CD14-positive monocyte (primary cell): Measurements from ENCODE around the gene CCDC3. TPM values are rescaled to one million over a fixed set of nuclear protein-coding genes. Genes with fewer than 3 reads are reported as not detected.

Source experiments
- DNase-seq, 3 donors: peaks; one replicate each; pipeline ENCODE4 v3.0.0-alpha.2; 2011 to 2022
- H2AFZ ChIP-seq: 2 replicates; pipeline ENCODE4 v1.6.0; 2012; ENCODE audit warnings: mild to moderate bottlenecking, low read depth, low read length, inconsistent platforms; ENCODE audit not compliant: insufficient read depth, poor library complexity, severe bottlenecking
- H3K27ac ChIP-seq, 2 donors: 1 replicate in 1 of 2; 2 replicates in 1 of 2; pipeline ENCODE4 v1.5.1; 2012 to 2013; ENCODE audit warnings: low read length in 2 of 2, control low read depth in 1 of 2, inconsistent platforms in 1 of 2, low read depth in 1 of 2, mild to moderate bottlenecking in 1 of 2
- H3K27me3 ChIP-seq, 2 donors: one replicate each; pipeline versions ENCODE4 v1.6.0 to v1.6.1; 2011 to 2013; ENCODE audit warnings: low read length in 2 of 2; ENCODE audit not compliant: control insufficient read depth in 2 of 2, insufficient read depth in 2 of 2
- H3K36me3 ChIP-seq, 2 donors: replicated peaks in 1 of 2; 1 replicate in 1 of 2; 2 replicates in 1 of 2; pipeline versions ENCODE4 v1.5.1 to v1.6.1; 2012 to 2013; ENCODE audit warnings: low read length in 2 of 2, control low read depth in 1 of 2, inconsistent platforms in 1 of 2, mild to moderate bottlenecking in 1 of 2; ENCODE audit not compliant: insufficient read depth in 2 of 2, control insufficient read depth in 1 of 2
- H3K4me1 ChIP-seq, 2 donors: 1 replicate in 1 of 2; 2 replicates in 1 of 2; pipeline versions ENCODE4 v1.5.1 to v1.6.1; 2012 to 2013; ENCODE audit warnings: low read length in 2 of 2, control low read depth in 1 of 2, inconsistent platforms in 1 of 2, mild to moderate bottlenecking in 1 of 2, moderate library complexity in 1 of 2; ENCODE audit not compliant: insufficient read depth in 2 of 2, control insufficient read depth in 1 of 2
- H3K4me2 ChIP-seq: replicated peaks from 2 replicates; pipeline ENCODE3; 2012; ENCODE audit warnings: low read length, moderate library complexity, mild to moderate bottlenecking; ENCODE audit not compliant: poor library complexity, severe bottlenecking; ENCODE audit errors: extremely low read depth
- H3K4me3 ChIP-seq, 3 experiments: fragments of 200-600 bp in 1 of 3; sonication (generic) in 1 of 3; replicated peaks in 1 of 3; 1 replicate in 2 of 3; 2 replicates in 1 of 3; pipeline ENCODE4 v1.5.1; 2011 to 2013; ENCODE audit warnings: low read length in 3 of 3, mild to moderate bottlenecking in 3 of 3, control low read depth in 2 of 3, low read depth in 2 of 3, inconsistent platforms in 1 of 3, moderate library complexity in 1 of 3
- H3K79me2 ChIP-seq: 2 replicates; pipeline ENCODE4 v1.6.0; 2012; ENCODE audit warnings: mild to moderate bottlenecking, control low read depth, inconsistent platforms, low read length, moderate library complexity; ENCODE audit not compliant: insufficient read depth
- H3K9ac ChIP-seq: 2 replicates; pipeline ENCODE4 v1.6.0; 2017; ENCODE audit warnings: low read length, mild to moderate bottlenecking; ENCODE audit not compliant: insufficient read depth, poor library complexity, severe bottlenecking
- H3K9me3 ChIP-seq, 2 donors: replicated peaks in 1 of 2; 1 replicate in 1 of 2; 2 replicates in 1 of 2; pipeline versions ENCODE4 v1.5.1 to v1.6.1; 2012 to 2013; ENCODE audit warnings: low read length in 2 of 2, control low read depth in 1 of 2; ENCODE audit not compliant: control insufficient read depth in 1 of 2, insufficient read depth in 1 of 2
- H4K20me1 ChIP-seq: 2 replicates; pipeline ENCODE4 v1.6.0; 2012; ENCODE audit warnings: mild to moderate bottlenecking, low read length, control low read depth, moderate library complexity; ENCODE audit not compliant: insufficient read depth
- H3K27ac Mint-ChIP-seq, 7 donors: one replicate each; pipeline ENCODE4 v1.8.0; 2020; ENCODE audit warnings: mild to moderate bottlenecking in 7 of 7, mixed read lengths in 7 of 7, moderate library complexity in 6 of 7, inconsistent platforms in 2 of 7
- H3K27me3 Mint-ChIP-seq, 3 donors: one replicate each; pipeline ENCODE4 v1.8.0; 2021 to 2022; ENCODE audit warnings: low read depth in 3 of 3, mild to moderate bottlenecking in 3 of 3, mixed read lengths in 3 of 3, moderate library complexity in 3 of 3, inconsistent platforms in 1 of 3
- H3K36me3 Mint-ChIP-seq, 2 donors: one replicate each; pipeline ENCODE4 v1.8.0; 2020; ENCODE audit warnings: mixed read lengths in 2 of 2, inconsistent platforms in 1 of 2, mild to moderate bottlenecking in 1 of 2
- H3K4me1 Mint-ChIP-seq: one replicate; pipeline ENCODE4 v1.8.0; 2020; ENCODE audit warnings: mild to moderate bottlenecking, mixed read lengths
- H3K4me3 Mint-ChIP-seq, 2 donors: one replicate each; pipeline ENCODE4 v1.8.0; 2020; ENCODE audit warnings: mild to moderate bottlenecking in 2 of 2, mixed read lengths in 2 of 2, moderate library complexity in 1 of 2
- H3K9me3 Mint-ChIP-seq, 7 donors: one replicate each; pipeline ENCODE4 v1.8.0; 2020 to 2022; ENCODE audit warnings: mixed read lengths in 7 of 7, mild to moderate bottlenecking in 6 of 7, moderate library complexity in 6 of 7, inconsistent platforms in 2 of 7
- CTCF ChIP-seq: fragments of 200-600 bp; IDR thresholded peaks from one replicate; pipeline ENCODE4 v1.8.0; 2022; ENCODE audit warnings: antibody characterized with exemption, mild to moderate bottlenecking
- WGBS: methylation state at CpG from one replicate; pipeline ENCODE4 v1.1.5; 2013; ENCODE audit warnings: missing lambda C conversion rate; ENCODE audit not compliant: insufficient coverage; 5-methylcytosine and 5-hydroxymethylcytosine counted together
- intact Hi-C, 2 donors: fragments of 100-400 bp; cut with micrococcal nuclease; formaldehyde crosslinking; loops; one replicate each; pipeline versions ENCODE4 v1.15.0 to v1.15.1; 2023
- polyA plus RNA-seq, 3 donors: library from polyadenylated mRNA; depleted of rRNA in 1 of 3; unstranded in 2 of 3; stranded (reverse) in 1 of 3; fragments of 300-500 nt in 2 of 3; fragments of >200 nt in 1 of 3; fragmentation: Illumina TruSeq in 2 of 3; gene quantifications; 1 replicate in 2 of 3; 2 replicates in 1 of 3; pipeline ENCODE4 v1.2.3, GENCODE V29; 2012 to 2021

Gene CCDC3
- polyA plus RNA-seq, 3 donors, result not detected

DNA sequence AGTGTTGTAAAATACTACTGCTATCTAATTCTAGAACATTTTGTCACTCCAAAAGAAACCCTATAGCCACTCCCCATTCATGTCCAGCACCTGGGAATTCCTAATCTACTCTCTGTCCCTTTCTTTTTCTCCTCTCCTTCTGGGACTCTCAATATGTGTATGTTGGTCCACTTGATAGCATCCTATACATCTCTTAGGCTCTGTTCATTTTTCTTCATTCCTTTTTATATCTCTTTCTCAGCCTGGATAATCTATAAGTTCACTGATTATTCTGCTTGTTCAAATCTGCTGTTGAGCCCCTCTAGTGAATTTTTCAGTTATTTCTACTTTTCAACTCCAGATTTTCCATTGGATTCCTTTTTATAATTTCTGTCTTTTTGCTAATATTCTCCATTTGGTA lies 108.6 kb downstream of the CCDC3 start:
- Mint-ChIP-seq H3K36me3 (no peaks in the 10 kb centered on the region), H3K4me1 (no peaks in the 10 kb centered on the region), H3K4me3 (no peak overlapping the region), H3K9me3 (peaks cover 2 to 21% (median 10%) of the 10 kb centered on the region in 7 donors), H3K27ac (no peak overlapping the region), H3K27me3 (peaks cover 1 to 4% (median 1%) of the 10 kb centered on the region in 3 donors)
- DNase-seq, result no peak
- H3K27me3 ChIP-seq, result no peaks in the 10 kb centered on the region
- no peak overlapping the region for H3K9ac ChIP-seq
- H3K79me2 ChIP-seq, result no peaks in the 10 kb centered on the region
- no peak overlapping the region for H3K27ac ChIP-seq
- H3K36me3 ChIP-seq, result no peaks in the 10 kb centered on the region
- H3K4me2 ChIP-seq, result no peak overlapping the region
- no peak overlapping the region for H2AFZ ChIP-seq
- peaks cover 7% of the 10 kb centered on the region in 2 donors for H3K9me3 ChIP-seq
- H3K4me1 ChIP-seq, result no peaks in the 10 kb centered on the region
- TF ChIP-seq CTCF, result no peak
- no peak overlapping the region for H3K4me3 ChIP-seq
- no peaks in the 10 kb centered on the region for H4K20me1 ChIP-seq
- intact Hi-C loops, result no loop called here

DNA sequence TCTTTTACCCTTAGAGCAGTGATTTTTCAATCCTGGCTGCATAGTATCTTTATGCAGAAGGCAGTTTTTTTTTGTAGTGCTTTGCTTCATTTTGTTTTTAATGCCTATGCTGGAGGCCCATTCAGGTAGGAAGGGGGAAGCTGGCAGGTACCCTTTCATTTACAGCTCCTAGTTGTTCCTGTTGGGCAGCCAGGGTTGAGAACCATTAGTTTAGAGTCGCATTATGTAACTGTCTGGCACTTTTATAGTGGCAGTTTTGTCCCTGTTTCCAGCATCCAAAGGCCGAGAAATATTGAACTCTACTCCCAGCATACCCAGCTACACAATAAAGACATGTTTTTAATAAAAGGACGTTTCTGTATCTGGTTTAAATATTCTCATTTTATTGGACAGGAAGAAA lies 110.6 kb downstream of the CCDC3 start:
- TF ChIP-seq CTCF, result no peak
- Mint-ChIP-seq H3K4me3 (no peak overlapping the region), H3K36me3 (no peaks in the 10 kb centered on the region), H3K27ac (no peak overlapping the region), H3K9me3 (peaks cover 2 to 19% (median 10%) of the 10 kb centered on the region in 7 donors), H3K27me3 (peaks cover 1 to 4% (median 4%) of the 10 kb centered on the region in 3 donors), H3K4me1 (no peaks in the 10 kb centered on the region)
- DNase-seq, result no peak
- intact Hi-C loops, result no loop called here
- H3K9ac ChIP-seq, result no peak overlapping the region
- no peaks in the 10 kb centered on the region for H4K20me1 ChIP-seq
- no peak overlapping the region for H3K27ac ChIP-seq
- H3K4me2 ChIP-seq, result no peak overlapping the region
- H3K9me3 ChIP-seq, result peaks cover 7% of the 10 kb centered on the region in 2 donors
- H3K36me3 ChIP-seq, result no peaks in the 10 kb centered on the region
- no peaks in the 10 kb centered on the region for H3K79me2 ChIP-seq
- H3K4me3 ChIP-seq, result no peak overlapping the region
- H3K4me1 ChIP-seq, result no peaks in the 10 kb centered on the region
- no CpG with 5 or more reads among the region's 3 CpGs for WGBS
- H2AFZ ChIP-seq, result no peak overlapping the region
- no peaks in the 10 kb centered on the region for H3K27me3 ChIP-seq
